Neural cell (in vitro differentiated cells): ENCODE data around the gene RSRC1. TPM values are rescaled to one million over a fixed set of nuclear protein-coding genes. Genes with fewer than 3 reads are reported as not detected.

ENCODE experiments used
- polyA plus RNA-seq: library from polyadenylated mRNA; depleted of rRNA; stranded (reverse); fragments of >200 nt; gene quantifications from 2 replicates; pipeline ENCODE4 v1.2.3, GENCODE V29; 2014

Gene RSRC1
- polyA plus RNA-seq, 1 donor from 2014 or later, result 28.1 TPM

Other genes starting within 250 kb of the RSRC1 start
- gene SHOX2, start 3.7 kb upstream of the RSRC1 start, polyA plus RNA-seq, result not detected in 2 replicates